Measurements from ENCODE around the gene NHS.

The NHS gene

GRCh38 chrX:17634542-17635207 lies 259.7 kb downstream of the NHS start:
- TF ChIP-seq CTCF (IDR thresholded peaks at IDR 0.05; ENCODE audit: low read depth, low read length) = no peak
- no peak for DNase-seq
- Histone ChIP-seq H3K36me3 (no peaks in the 10 kb centered on the region), H3K9me3 (no peaks in the 10 kb centered on the region), H3K4me3 (ENCODE audit: low read depth, low read length) (no peak overlapping the region), H3K4me1 (no peaks in the 10 kb centered on the region), H3K27me3 (no peaks in the 10 kb centered on the region)

GRCh38 chrX:17635231-17635630 lies 260.2 kb downstream of the NHS start:
- no peak for TF ChIP-seq CTCF (IDR thresholded peaks at IDR 0.05; ENCODE audit: low read depth, low read length)
- Histone ChIP-seq H3K4me3 (ENCODE audit: low read depth, low read length) (no peak overlapping the region), H3K27me3 (no peaks in the 10 kb centered on the region), H3K4me1 (no peaks in the 10 kb centered on the region), H3K36me3 (no peaks in the 10 kb centered on the region), H3K9me3 (no peaks in the 10 kb centered on the region)
- peak; percentile 8 for DNase-seq

DNA sequence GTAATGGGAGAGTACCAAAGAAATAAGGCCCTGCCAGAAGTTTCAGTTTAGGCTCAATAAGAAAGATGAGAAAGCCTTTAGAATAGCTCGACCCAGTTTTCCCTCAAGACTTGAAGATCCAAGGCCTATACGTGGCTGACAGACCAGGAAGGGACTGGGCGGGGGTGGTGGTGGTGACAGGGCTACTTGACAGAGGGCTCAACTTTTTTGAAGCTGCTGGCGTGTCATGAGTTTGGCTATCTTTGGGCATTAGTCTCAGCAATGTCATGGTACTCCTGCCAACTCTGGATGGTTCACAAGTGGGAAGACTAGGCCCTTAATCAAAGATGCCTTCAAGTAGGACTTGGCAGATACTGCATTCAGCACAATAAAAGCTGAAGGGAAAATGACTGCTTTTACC lies 262.2 kb downstream of the NHS start:
- TF ChIP-seq CTCF (IDR thresholded peaks at IDR 0.05; ENCODE audit: low read depth, low read length) = no peak
- no peak for DNase-seq

DNA sequence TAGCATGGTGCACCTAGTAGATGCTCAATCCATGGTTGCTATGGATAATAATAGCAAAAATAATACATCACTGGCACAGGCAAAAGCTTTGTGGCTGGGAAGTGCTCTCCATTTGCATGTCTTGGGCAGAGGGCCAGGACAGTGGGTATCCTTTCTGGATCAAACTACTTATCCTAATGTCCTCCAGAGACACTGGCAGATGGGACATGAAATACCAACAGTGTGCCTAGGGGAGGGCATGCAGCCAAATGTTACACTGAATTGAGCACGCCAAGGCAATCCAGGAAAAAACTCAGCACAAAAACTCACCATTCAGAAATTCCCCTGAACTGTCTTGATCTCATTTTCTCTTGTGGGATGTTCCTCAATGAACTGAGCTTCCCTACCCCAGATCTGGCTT lies 263.7 kb downstream of the NHS start:
- Histone ChIP-seq H3K27me3 (no peaks in the 10 kb centered on the region), H3K36me3 (no peaks in the 10 kb centered on the region), H3K4me3 (ENCODE audit: low read depth, low read length) (no peak overlapping the region), H3K4me1 (no peaks in the 10 kb centered on the region), H3K9me3 (no peaks in the 10 kb centered on the region)
- TF ChIP-seq CTCF (IDR thresholded peaks at IDR 0.05; ENCODE audit: low read depth, low read length) = no peak
- DNase-seq = no peak

More for the DNA sequence above, 262.2 kb downstream of the NHS start:
- Histone ChIP-seq H3K4me1 (no peaks in the 10 kb centered on the region), H3K9me3 (no peaks in the 10 kb centered on the region), H3K4me3 (ENCODE audit: low read depth, low read length) (no peak overlapping the region), H3K36me3 (no peaks in the 10 kb centered on the region), H3K27me3 (no peaks in the 10 kb centered on the region)

DNA sequence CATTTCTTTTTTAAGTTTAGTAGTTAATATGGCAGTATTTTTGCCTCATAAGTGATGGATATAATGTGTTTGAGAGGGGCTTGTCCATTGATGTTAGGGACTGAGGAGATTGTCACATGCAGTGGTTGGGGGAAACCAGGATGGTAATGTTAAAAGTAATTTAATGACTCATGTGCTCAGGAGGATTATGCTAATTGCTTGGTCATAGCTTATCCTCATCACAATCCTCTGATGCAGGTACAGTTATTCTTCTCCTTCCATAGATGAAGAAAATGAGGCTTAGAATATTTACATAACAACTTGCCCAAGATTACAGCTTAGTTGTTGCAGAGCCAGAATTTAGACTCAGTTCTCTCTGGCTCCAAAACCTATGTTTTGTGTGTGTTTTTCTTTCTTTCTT lies 267.9 kb downstream of the NHS start:
- Histone ChIP-seq H3K36me3 (no peaks in the 10 kb centered on the region), H3K27me3 (no peaks in the 10 kb centered on the region), H3K4me1 (no peaks in the 10 kb centered on the region), H3K9me3 (no peaks in the 10 kb centered on the region), H3K4me3 (ENCODE audit: low read depth, low read length) (no peak overlapping the region)
- no peak for TF ChIP-seq CTCF (IDR thresholded peaks at IDR 0.05; ENCODE audit: low read depth, low read length)
- no peak for DNase-seq

DNA sequence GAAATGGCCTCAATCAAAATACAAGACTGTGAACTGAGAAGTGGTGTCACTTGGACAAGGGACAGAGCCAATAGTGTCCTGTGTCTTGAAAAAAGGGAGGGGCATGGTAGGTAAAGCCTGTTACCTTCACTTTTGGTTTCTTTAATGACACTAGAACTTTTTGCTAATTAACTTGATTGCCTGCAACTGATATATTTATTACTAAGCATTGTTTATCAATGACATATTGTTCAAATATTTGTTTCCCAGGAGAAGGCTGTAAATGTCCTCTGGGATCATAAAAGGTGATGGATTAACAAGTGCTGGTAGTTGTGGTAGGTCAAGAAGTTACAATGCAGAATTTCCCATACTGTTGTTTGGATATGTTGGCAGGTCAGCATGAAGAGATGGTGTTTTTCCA lies 268.5 kb downstream of the NHS start:
- no peaks in the 10 kb centered on the region for H3K27me3 ChIP-seq
- DNase-seq = no peak
- H3K4me3 ChIP-seq (ENCODE audit: low read depth, low read length) = no peak overlapping the region
- H3K4me1 ChIP-seq = no peaks in the 10 kb centered on the region
- no peak for TF ChIP-seq CTCF (IDR thresholded peaks at IDR 0.05; ENCODE audit: low read depth, low read length)
- no peaks in the 10 kb centered on the region for H3K36me3 ChIP-seq
- no peaks in the 10 kb centered on the region for H3K9me3 ChIP-seq

Measured in BE2C (cell line).